Caco-2 (cell line): Measurements from ENCODE around the gene SPG7. TPM values are rescaled to one million over a fixed set of nuclear protein-coding genes. Genes with fewer than 3 reads are reported as not detected.
"Not testable (repeated sequence)": the region's sequence is repeated elsewhere in the genome, so short reads cannot be mapped to it uniquely, and the experiment has no call there.

Experiments used
- BruUV-seq: library from RNA; stranded (reverse); fragments of 400-500 nt; replicated peaks from 2 replicates; lab custom pipeline; 2021; lab: Mats Ljungman, UMichigan
- CTCF ChIA-PET: fragments of 300-600 bp; sonication (Branson Sonifier 250); formaldehyde crosslinking; loops from one replicate; lab custom pipeline; 2022; ENCODE audit warnings: antibody characterized with exemption; lab: Charles Lee
- POLR2A ChIA-PET: fragments of 300-600 bp; sonication (Branson Sonifier 250); formaldehyde crosslinking; loops from one replicate; lab custom pipeline; 2022; ENCODE audit warnings: antibody characterized with exemption; lab: Charles Lee
- DNase-seq, 2 experiments: peaks; one replicate each; pipeline versions ENCODE4 v3.0.0 to v3.0.0-alpha.2; 2020 to 2022
- H3K27me3 ChIP-seq: replicated peaks from 2 replicates; pipeline ENCODE4 v1.6.0; 2011; ENCODE audit warnings: low read length; ENCODE audit not compliant: control insufficient read depth, insufficient read depth
- H3K36me3 ChIP-seq: 2 replicates; pipeline ENCODE4 v1.5.1; 2011; ENCODE audit warnings: low read length; ENCODE audit not compliant: control insufficient read depth, insufficient read depth
- H3K4me1 ChIP-seq: fragments of 250-450 bp; sonication (Bioruptor Pico); 2 replicates; pipeline ENCODE4 v1.5.1; 2020; ENCODE audit warnings: mild to moderate bottlenecking
- H3K4me3 ChIP-seq: 2 replicates; pipeline ENCODE4 v1.5.1; 2011; ENCODE audit warnings: low read depth, mild to moderate bottlenecking, control low read depth, low read length
- H3K9me3 ChIP-seq: fragments of 250-450 bp; sonication (Bioruptor Pico); 2 replicates; pipeline ENCODE4 v1.5.1; 2020; ENCODE audit warnings: mild to moderate bottlenecking, moderate library complexity
- H3K27ac Mint-ChIP-seq: one replicate; pipeline ENCODE4 v1.8.0; 2022; ENCODE audit warnings: mixed read lengths; ENCODE audit not compliant: unreplicated experiment
- H3K27me3 Mint-ChIP-seq: one replicate; pipeline ENCODE4 v1.8.0; 2022; ENCODE audit warnings: mixed read lengths; ENCODE audit not compliant: insufficient read depth, unreplicated experiment
- H3K36me3 Mint-ChIP-seq: one replicate; pipeline ENCODE4 v1.8.0; 2022; ENCODE audit warnings: mild to moderate bottlenecking, mixed read lengths; ENCODE audit not compliant: insufficient read depth, unreplicated experiment
- H3K4me1 Mint-ChIP-seq: one replicate; pipeline ENCODE4 v1.8.0; 2022; ENCODE audit warnings: low read depth, mixed read lengths; ENCODE audit not compliant: unreplicated experiment
- H3K4me3 Mint-ChIP-seq: one replicate; pipeline ENCODE4 v1.8.0; 2022; ENCODE audit warnings: mild to moderate bottlenecking, moderate library complexity, mixed read lengths; ENCODE audit not compliant: unreplicated experiment
- H3K9me3 Mint-ChIP-seq: one replicate; pipeline ENCODE4 v1.8.0; 2022; ENCODE audit warnings: mixed read lengths; ENCODE audit not compliant: unreplicated experiment
- intact Hi-C: fragments of 100-400 bp; cut with micrococcal nuclease; formaldehyde crosslinking; loops from one replicate; pipeline ENCODE4 v1.10.0; 2022; ENCODE audit not compliant: unreplicated experiment
- total RNA-seq: library from RNA; stranded (reverse); gene quantifications from 2 replicates; pipeline ENCODE4 v1.2.3, GENCODE V29; 2022
- TF ChIP-seq, protein P1 (sequence below), 2 experiments: fragments of 200-600 bp in 1 of 2; IDR thresholded peaks; 1 replicate in 1 of 2; 2 replicates in 1 of 2; pipeline versions ENCODE4 v1.5.1 to v1.8.0; 2011 to 2022; ENCODE audit warnings: antibody characterized with exemption in 1 of 2, control low read depth in 1 of 2, inconsistent platforms in 1 of 2, low read depth in 1 of 2, low read length in 1 of 2, mild to moderate bottlenecking in 1 of 2, moderate library complexity in 1 of 2; ENCODE audit not compliant: insufficient read depth in 1 of 2, severe bottlenecking in 1 of 2, unreplicated experiment in 1 of 2

The SPG7 gene
- total RNA-seq, 1 experiment from 2014 or later = 159 TPM

DNA sequence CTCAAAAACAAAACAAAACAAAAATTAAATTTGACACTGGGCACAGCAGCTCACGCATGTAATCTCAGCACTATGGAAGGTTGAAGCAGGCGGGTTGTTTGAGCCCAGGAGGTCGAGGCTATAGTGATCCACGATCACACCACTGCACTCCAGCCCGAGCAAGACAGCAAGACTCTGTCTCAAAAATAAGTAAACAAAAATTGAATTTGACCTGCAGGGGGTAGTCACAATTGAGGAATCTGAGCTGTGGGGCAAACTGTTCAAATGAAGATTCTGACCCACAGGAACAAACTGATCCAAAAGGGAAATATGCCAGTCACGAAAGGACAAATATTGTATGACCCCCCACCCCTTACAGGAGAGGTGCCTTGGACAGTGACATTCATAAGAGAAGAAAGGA is 47.6 kb upstream of the SPG7 start:
- Mint-ChIP-seq H3K9me3 (no peaks in the 10 kb centered on the region), H3K36me3 (peaks cover 81% of the 10 kb centered on the region), H3K4me3 (no peak overlapping the region), H3K4me1 (peaks cover 25% of the 10 kb centered on the region), H3K27me3 (no peaks in the 10 kb centered on the region), H3K27ac (peak overlapping the region; percentile 11)
- TF ChIP-seq, protein P1, sequence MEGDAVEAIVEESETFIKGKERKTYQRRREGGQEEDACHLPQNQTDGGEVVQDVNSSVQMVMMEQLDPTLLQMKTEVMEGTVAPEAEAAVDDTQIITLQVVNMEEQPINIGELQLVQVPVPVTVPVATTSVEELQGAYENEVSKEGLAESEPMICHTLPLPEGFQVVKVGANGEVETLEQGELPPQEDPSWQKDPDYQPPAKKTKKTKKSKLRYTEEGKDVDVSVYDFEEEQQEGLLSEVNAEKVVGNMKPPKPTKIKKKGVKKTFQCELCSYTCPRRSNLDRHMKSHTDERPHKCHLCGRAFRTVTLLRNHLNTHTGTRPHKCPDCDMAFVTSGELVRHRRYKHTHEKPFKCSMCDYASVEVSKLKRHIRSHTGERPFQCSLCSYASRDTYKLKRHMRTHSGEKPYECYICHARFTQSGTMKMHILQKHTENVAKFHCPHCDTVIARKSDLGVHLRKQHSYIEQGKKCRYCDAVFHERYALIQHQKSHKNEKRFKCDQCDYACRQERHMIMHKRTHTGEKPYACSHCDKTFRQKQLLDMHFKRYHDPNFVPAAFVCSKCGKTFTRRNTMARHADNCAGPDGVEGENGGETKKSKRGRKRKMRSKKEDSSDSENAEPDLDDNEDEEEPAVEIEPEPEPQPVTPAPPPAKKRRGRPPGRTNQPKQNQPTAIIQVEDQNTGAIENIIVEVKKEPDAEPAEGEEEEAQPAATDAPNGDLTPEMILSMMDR (IDR thresholded peaks at IDR 0.05; ENCODE audit: insufficient read depth in 1 of 2, low read depth in 1 of 2, low read length in 1 of 2, severe bottlenecking in 1 of 2, unreplicated experiment in 1 of 2) = peak in 1 of 2 experiments; percentile 15
- H3K27me3 ChIP-seq = no peaks in the 10 kb centered on the region
- intact Hi-C loops = no loop called here
- CTCF ChIA-PET = no interaction called here
- H3K4me3 ChIP-seq = no peak overlapping the region
- POLR2A ChIA-PET = no interaction called here
- H3K4me1 ChIP-seq = no peaks in the 10 kb centered on the region
- peaks cover under 1% of the 10 kb centered on the region for H3K36me3 ChIP-seq
- DNase-seq = no peak
- BruUV-seq = no TSS peak
- peaks cover 3% of the 10 kb centered on the region; the same call in 1 of the 2 replicates for H3K9me3 ChIP-seq

DNA sequence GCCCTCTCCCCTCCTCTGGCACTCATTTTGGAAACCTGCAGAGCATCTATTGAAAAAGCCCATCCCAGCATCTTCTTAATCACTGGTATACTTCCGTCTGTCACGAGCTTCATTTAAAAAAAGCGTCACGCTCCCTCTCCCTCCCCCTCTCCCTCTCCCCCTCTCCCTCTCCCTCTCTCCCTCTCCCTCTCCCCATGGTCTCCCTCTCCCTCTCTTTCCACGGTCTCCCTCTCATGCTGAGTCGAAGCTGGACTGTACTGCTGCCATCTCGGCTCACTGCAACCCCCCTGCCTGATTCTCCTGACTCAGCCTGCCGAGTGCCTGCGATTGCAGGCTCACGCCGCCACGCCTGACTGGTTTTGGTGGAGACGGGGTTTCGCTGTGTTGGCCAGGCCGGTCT is 46.3 kb upstream of the SPG7 start:
- POLR2A ChIA-PET, H3K27me3 ChIP-seq, intact Hi-C loops, BruUV-seq, H3K9me3 Mint-ChIP-seq, H3K27me3 Mint-ChIP-seq, DNase-seq, H3K4me1 ChIP-seq, H3K36me3 ChIP-seq, CTCF ChIA-PET, H3K4me3 ChIP-seq, H3K9me3 ChIP-seq, H3K4me3 Mint-ChIP-seq: not testable (repeated sequence)
- Mint-ChIP-seq H3K36me3 (peaks cover 81% of the 10 kb centered on the region), H3K27ac (peak overlapping the region; percentile 11), H3K4me1 (peaks cover 36% of the 10 kb centered on the region)

DNA sequence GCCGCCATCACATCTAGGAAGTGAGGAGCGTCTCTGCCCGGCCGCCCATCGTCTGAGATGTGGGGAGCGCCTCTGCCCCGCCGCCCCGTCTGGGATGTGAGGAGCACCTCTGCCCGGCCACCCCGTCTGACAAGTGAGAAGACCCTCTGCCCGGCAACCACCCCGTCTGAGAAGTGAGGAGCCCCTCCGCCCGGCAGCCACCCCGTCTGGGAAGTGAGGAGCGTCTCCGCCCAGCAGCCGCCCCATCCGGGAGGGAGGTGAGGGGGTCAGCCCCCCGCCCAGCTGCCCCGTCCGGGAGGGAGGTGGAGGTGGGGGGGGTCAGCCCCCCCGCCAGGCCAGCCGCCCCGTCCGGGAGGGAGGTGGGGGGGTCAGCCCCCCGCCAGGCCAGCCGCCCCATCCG is 45.6 kb upstream of the SPG7 start:
- intact Hi-C loops = not testable (repeated sequence)

DNA sequence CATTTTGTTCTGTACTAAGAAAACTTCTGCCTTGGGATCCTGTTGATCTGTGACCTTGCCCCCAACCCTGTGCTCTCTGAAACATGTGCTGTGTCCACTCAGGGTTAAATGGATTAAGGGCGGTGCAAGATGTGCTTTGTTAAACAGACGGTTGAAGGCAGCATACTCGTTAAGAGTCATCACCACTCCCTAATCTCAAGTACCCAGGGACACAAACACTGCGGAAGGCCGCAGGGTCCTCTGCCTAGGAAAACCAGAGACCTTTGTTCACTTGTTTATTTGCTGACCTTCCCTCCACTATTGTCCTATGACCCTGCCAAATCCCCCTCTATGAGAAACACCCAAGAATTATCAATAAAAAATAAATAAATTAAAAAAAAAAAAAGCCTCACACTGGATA is 44.9 kb upstream of the SPG7 start:
- H3K4me3 ChIP-seq, intact Hi-C loops, H3K9me3 ChIP-seq, POLR2A ChIA-PET, H3K9me3 Mint-ChIP-seq, H3K27me3 ChIP-seq, CTCF ChIA-PET, H3K27ac Mint-ChIP-seq, H3K36me3 ChIP-seq, DNase-seq, H3K4me3 Mint-ChIP-seq, H3K4me1 ChIP-seq, BruUV-seq, H3K27me3 Mint-ChIP-seq: not testable (repeated sequence)
- Mint-ChIP-seq H3K4me1 (peaks cover 36% of the 10 kb centered on the region), H3K36me3 (peaks cover 82% of the 10 kb centered on the region)

More for the DNA sequence above, 45.6 kb upstream of the SPG7 start:
- H3K4me1 Mint-ChIP-seq = peaks cover 36% of the 10 kb centered on the region
- DNase-seq, H3K9me3 Mint-ChIP-seq, BruUV-seq, H3K4me3 Mint-ChIP-seq, H3K4me1 ChIP-seq, H3K9me3 ChIP-seq, H3K27me3 ChIP-seq, POLR2A ChIA-PET, H3K4me3 ChIP-seq, H3K27ac Mint-ChIP-seq, CTCF ChIA-PET, H3K27me3 Mint-ChIP-seq, H3K36me3 ChIP-seq: not testable (repeated sequence)
- peaks cover 82% of the 10 kb centered on the region for H3K36me3 Mint-ChIP-seq
